MM.1S (cell line): Measurements from ENCODE around the gene FBXL17.

Experiments used
- EZH2phosphoT487 ChIP-seq: fragments of 300-600 bp; sonication (generic); IDR thresholded peaks from 2 replicates; pipeline ENCODE4 v1.6.1; 2018; ENCODE audit warnings: antibody characterized with exemption, low read length
- TF ChIP-seq, protein P1 (sequence below): fragments of 300-600 bp; sonication (generic); IDR thresholded peaks from 2 replicates; pipeline ENCODE4 v1.5.1; 2016; ENCODE audit warnings: antibody characterized with exemption, low read length, mixed read lengths

GRCh38 chr5:108124596-108124995, 257.3 kb downstream of the FBXL17 start:
- TF ChIP-seq, protein P1, sequence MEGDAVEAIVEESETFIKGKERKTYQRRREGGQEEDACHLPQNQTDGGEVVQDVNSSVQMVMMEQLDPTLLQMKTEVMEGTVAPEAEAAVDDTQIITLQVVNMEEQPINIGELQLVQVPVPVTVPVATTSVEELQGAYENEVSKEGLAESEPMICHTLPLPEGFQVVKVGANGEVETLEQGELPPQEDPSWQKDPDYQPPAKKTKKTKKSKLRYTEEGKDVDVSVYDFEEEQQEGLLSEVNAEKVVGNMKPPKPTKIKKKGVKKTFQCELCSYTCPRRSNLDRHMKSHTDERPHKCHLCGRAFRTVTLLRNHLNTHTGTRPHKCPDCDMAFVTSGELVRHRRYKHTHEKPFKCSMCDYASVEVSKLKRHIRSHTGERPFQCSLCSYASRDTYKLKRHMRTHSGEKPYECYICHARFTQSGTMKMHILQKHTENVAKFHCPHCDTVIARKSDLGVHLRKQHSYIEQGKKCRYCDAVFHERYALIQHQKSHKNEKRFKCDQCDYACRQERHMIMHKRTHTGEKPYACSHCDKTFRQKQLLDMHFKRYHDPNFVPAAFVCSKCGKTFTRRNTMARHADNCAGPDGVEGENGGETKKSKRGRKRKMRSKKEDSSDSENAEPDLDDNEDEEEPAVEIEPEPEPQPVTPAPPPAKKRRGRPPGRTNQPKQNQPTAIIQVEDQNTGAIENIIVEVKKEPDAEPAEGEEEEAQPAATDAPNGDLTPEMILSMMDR = no peak
- TF ChIP-seq EZH2phosphoT487 = no peak
